ENCODE measurements around the gene MGAT3.

DNA sequence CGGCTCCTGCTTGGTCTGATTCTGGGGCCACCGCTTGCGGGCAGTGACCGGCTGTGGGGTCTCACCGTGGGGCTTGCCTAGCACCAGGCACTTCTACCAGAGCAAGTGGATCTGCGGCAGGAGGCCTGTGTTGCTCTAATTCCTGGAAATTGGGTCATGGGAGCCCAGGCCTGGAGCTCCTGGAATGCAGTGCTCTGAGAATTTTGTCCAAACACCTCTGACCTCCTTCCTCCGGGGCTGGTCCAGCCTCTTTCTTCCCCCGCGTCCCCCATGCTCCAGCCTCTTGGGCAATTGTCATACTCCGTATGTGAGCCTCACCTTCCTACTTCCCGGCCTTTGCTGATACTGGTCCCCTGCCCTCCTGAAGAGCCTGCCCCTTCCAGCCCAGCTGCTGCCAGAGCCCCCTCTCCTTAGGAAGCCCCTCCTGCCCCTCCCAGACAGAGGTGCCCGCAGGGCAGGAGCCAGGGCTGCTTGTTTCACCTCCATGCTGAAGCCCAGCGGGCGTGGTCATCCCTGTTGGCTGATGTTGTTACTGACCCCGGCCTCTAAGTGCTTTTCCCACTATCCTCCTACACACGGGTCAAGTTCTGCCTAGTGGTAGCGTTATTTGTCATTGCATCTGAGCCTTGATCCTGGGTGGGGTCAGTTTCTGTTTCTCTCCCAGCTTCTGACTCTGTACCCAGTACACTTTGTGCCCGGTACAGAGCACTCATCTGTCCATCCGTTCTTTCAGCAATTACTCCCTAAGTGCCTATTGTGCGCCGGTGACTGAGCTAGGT, 9.6 kb downstream of the MGAT3 start:
- TF ChIP-seq EZH2phosphoT487 (IDR thresholded peaks at IDR 0.05; ENCODE audit: low read depth, severe bottlenecking, unreplicated experiment) (no peak), EZH2 (IDR thresholded peaks at IDR 0.05; ENCODE audit: borderline replicate concordance) (no peak)
- TF ChIP-seq, protein P1, sequence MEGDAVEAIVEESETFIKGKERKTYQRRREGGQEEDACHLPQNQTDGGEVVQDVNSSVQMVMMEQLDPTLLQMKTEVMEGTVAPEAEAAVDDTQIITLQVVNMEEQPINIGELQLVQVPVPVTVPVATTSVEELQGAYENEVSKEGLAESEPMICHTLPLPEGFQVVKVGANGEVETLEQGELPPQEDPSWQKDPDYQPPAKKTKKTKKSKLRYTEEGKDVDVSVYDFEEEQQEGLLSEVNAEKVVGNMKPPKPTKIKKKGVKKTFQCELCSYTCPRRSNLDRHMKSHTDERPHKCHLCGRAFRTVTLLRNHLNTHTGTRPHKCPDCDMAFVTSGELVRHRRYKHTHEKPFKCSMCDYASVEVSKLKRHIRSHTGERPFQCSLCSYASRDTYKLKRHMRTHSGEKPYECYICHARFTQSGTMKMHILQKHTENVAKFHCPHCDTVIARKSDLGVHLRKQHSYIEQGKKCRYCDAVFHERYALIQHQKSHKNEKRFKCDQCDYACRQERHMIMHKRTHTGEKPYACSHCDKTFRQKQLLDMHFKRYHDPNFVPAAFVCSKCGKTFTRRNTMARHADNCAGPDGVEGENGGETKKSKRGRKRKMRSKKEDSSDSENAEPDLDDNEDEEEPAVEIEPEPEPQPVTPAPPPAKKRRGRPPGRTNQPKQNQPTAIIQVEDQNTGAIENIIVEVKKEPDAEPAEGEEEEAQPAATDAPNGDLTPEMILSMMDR (IDR thresholded peaks at IDR 0.05; ENCODE audit: poor library complexity) = no peak
